SK-N-DZ (cell line): ENCODE data around the gene PLET1.
A peak's percentile ranks its signal among the peaks of the same experiment; 100 is the strongest.

ENCODE experiments used
- DNase-seq: peaks from one replicate; pipeline ENCODE4 v3.0.0-alpha.2; 2015; ENCODE audit warnings: low spot score

PLET1 gene

DNA sequence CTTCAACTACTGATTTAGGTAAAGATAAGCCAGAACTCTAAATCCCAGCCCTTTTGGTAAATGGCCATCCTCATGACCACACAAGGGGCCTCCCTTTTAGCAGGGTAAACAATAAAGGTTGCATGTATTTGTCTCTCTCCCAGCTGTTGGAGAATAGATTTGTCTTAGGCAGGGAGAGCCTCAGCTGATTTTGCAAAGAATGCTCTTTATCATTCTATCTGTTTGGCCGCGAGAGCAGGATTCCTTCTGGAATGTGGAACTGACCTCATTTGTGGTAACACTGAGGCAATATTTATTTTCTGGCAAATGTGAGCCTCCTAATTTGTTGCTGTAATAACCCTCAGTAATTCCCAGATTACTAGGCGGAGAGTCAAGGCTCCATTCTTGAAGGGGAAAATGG is 19.2 kb downstream of the PLET1 start:
- no peak for DNase-seq

GRCh38 chr11:112238041-112238440 is 22.6 kb downstream of the PLET1 start:
- no peak for DNase-seq

- no peak for DNase-seq
Observed at GRCh38 chr11:112237451-112237850, 23.2 kb downstream of the PLET1 start.

GRCh38 chr11:112235750-112236390 is 24.8 kb downstream of the PLET1 start:
- no peak for DNase-seq

- no peak for DNase-seq
Observed at GRCh38 chr11:112231952-112232351, 28.7 kb downstream of the PLET1 start.

- DNase-seq: no peak
Observed at GRCh38 chr11:112229746-112230433, 30.8 kb downstream of the PLET1 start.

DNA sequence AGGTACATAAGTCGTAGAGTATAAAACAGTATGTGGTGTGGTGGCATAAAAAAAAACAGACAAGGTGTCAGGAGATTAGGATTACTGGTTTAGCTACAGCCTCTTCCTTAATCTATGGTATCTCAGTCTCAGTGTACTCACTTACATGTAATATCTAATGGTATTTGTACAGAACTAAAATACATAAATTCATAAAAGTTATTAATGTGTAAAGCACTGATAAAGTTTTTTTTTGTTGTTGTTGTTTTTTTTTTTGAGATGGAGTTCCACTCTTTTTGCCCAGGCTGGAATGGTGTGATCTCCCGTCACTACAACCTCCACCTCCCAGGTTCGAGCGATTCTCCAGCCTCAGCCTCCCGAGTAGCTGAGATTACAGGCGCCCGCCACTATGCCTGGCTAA is 31.5 kb downstream of the PLET1 start:
- DNase-seq: no peak

DNA sequence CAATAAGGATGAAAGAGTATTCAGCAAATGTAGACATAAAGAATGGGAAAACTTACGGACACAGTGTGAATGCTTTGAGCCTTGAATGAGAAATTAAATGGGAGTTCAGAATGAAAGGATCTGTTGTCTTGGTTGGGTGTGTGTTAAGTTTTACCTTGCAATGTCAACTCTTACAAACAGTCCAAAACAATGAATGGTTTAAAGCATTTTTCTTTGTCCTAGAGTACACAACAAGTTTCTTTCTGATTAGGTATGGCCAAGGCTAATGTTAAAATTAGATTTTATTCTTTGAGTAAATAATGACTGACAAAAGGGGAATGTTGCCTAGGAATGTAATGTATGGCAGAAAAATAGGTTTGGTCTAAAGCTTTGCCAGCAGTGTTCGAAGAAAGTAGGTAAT is 32.0 kb downstream of the PLET1 start:
- no peak for DNase-seq

DNA sequence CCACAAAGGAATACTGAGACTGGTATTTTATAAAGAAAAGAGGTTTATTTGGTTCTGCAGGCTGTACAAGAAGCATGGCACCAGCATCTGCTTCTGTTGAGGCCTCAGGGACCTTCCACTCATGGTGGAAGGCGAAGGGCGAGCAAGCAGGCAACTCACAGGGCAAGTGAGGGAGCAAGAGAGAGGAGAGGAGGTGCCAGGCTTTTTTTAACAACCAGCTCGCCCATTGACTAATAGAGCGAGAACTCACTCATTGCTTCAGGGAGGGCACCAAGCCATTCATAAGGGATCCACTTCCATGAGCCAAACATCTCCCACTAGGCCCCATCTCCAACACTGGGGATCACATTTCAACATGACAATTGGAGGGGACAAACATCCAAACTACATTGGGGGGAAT is 33.2 kb downstream of the PLET1 start:
- DNase-seq: no peak

DNA sequence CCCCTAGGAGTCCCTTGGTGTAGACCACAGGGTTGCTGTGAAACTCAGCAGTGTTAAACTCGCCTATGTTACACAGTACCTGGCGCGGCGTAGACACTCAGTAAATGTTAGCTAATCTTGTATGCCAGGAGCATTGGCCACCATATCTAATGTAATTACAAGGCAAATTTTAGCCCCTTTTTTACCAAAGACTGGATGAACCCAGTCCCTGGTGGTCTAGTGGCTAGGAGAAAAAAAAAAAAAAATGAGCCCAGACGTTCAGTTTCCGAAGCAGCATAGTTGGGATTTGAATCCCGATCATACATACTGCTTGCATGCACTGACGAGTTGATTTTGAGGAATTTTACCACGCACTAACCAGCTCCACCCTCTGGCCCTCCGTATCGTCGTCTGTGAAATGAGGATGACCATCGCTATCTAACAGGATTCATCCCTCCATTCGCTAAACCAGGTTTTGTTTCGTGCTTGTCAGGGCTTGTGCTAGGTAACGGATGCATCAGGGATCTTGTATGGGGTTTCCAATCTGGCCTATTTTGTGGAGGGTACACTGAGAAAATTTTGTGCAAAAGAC is 33.7 kb downstream of the PLET1 start:
- no peak for DNase-seq

DNA sequence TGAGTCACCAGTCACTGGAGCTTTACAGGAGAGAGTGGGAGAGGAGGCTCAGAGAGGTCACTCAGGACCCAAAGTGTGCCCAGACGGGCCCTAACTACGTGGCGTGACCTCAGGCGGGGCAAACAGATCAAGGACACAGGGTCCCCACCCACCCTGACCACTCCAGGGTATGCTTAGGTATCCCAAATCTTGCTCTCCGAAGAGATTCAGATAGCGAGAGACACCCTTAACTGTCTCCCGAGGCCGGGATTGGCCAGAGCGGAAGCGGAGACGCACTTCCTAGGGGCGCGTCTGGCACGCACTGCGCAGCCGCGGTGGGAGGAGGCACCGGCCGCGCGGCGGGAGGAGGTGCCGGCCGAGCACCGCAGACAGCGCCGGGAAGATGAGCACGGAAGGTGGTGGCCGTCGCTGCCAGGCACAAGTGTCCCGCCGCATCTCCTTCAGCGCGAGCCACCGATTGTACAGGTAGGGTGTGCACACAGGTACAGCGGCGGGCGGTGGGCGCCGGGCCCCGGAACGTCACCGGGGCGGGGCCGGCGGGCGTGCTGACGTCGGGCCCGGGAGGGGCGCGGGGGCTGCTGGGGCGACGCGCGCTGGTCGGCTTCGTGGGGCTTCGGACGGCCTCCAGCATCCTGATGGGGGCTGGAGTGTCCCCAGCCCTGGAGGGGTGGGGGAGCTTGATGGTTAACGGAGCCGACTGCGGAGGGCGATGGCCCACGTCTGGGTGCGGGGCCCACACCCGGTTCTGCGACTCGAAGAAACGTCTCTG is 34.4 kb downstream of the PLET1 start, which contains the start of gene PTS:
PTS (plus strand) TSS at position 367 of the 769 bp plus-strand sequence; CDS start at position 383, 16 bp downstream.
- DNase-seq: peak; percentile 72

- DNase-seq: no peak
Observed at GRCh38 chr11:112225753-112226061, 35.0 kb downstream of the PLET1 start.

GRCh38 chr11:112223754-112224532 is 36.7 kb downstream of the PLET1 start:
- no peak for DNase-seq

GRCh38 chr11:112223121-112223520 is 37.5 kb downstream of the PLET1 start:
- no peak for DNase-seq

GRCh38 chr11:112222303-112222702 is 38.4 kb downstream of the PLET1 start:
- DNase-seq: no peak

GRCh38 chr11:112221274-112221835 is 39.3 kb downstream of the PLET1 start:
- no peak for DNase-seq

DNA sequence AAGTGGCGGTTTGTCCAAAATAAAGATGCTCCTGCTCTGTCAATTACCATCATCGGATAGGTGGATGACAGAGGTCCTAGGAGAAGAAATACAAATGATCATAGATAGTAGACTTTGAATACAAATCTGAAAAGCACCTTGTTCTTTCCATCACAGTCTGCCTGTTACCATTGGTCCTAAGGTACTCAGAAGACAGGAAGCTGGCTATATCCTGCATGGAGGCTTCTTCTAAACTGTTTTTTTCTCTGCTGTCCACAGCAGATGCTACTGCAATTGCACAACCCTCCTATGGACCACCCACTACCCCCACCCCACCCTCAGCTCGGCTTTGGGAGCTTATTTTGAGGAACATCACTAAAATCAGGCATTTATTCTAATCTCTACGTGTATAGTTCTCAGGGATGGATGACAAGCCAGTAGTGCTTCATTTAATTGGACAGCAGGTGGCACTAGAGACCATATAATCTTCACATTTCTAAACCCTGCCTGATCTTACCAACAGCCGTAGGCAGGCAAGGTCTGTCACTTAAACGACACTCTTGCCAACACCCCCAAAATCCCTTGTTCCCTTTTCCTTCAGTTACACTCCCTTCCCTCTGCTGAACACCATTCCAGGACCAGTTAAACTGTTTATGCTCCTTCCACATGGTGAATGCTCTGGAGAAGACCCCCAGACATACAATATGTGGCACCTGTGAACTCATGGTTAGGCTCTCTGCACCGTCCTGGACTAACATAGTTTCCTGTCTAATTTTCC is 41.0 kb downstream of the PLET1 start:
- DNase-seq: peak; percentile 58

- DNase-seq: no peak
Observed at GRCh38 chr11:112216561-112217105, 44.0 kb downstream of the PLET1 start.

DNA sequence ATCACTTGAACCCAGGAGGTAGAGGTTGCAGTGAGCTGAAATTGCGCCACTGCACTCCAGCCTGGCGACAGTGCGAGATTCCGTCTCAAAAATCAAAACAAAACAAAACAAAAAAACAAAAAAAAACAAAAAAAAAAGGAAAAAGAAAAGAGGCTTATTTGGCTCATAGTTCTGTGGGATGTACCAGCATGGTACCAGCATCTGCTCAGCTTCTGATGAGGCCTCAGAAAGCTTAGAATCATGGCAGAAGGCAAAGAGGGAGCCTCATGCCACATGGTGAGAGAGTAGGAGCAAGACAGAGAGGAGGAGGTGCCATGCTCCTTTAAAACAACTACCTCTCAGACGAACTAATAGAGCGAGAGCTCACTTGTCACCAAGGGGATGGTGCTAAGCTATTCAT is 45.0 kb downstream of the PLET1 start:
- no peak for DNase-seq

- DNase-seq: no peak
Observed at GRCh38 chr11:112213753-112214152, 46.9 kb downstream of the PLET1 start.
